ENCODE data around the gene PLIN1.

- TF ChIP-seq POLR2A (IDR thresholded peaks at IDR 0.05) = no peak
- no peak for TF ChIP-seq CTCF (IDR thresholded peaks at IDR 0.05)
Observed at GRCh38 chr15:89652131-89652530, 27.0 kb downstream of the PLIN1 start.

Measured in lower leg skin (tissue), 3 donors.